ENCODE data around the gene NR4A3. TPM values are rescaled to one million over a fixed set of nuclear protein-coding genes. Genes with fewer than 3 reads are reported as not detected.
"Not testable (repeated sequence)": the region's sequence is repeated elsewhere in the genome, so short reads cannot be mapped to it uniquely, and the experiment has no call there.

NR4A3 gene
- total RNA-seq = 1 to 10 TPM in 2 of 4 donors, under 1 TPM in 1, not detected in 1; 0.54 to 2.5 (median 1.0) TPM

- H3K27ac ChIP-seq = peak within 1 kb of the TSS; percentile 96 to 98 (median 98)
- H3K27me3 ChIP-seq = peaks cover 0 to 5% of the 10 kb centered on the region in 2 donors
- DNase-seq = peak; percentile 91 to 97 (median 95)
- peak; percentile 50 to 84 for TF ChIP-seq POLR2A (IDR thresholded peaks at IDR 0.05)
- TF ChIP-seq, protein P1, sequence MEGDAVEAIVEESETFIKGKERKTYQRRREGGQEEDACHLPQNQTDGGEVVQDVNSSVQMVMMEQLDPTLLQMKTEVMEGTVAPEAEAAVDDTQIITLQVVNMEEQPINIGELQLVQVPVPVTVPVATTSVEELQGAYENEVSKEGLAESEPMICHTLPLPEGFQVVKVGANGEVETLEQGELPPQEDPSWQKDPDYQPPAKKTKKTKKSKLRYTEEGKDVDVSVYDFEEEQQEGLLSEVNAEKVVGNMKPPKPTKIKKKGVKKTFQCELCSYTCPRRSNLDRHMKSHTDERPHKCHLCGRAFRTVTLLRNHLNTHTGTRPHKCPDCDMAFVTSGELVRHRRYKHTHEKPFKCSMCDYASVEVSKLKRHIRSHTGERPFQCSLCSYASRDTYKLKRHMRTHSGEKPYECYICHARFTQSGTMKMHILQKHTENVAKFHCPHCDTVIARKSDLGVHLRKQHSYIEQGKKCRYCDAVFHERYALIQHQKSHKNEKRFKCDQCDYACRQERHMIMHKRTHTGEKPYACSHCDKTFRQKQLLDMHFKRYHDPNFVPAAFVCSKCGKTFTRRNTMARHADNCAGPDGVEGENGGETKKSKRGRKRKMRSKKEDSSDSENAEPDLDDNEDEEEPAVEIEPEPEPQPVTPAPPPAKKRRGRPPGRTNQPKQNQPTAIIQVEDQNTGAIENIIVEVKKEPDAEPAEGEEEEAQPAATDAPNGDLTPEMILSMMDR (IDR thresholded peaks at IDR 0.05) = peak in 5 of 6 experiments; percentile 13 to 65 (median 51)
- H3K4me1 ChIP-seq = peaks cover 0 to 40% (median 23%) of the 10 kb centered on the region in 4 donors
- no peaks in the 10 kb centered on the region for H3K36me3 ChIP-seq
- H3K4me3 ChIP-seq = peak within 1 kb of the TSS; percentile 74 to 88 (median 82)
- no peaks in the 10 kb centered on the region for H3K9me3 ChIP-seq
These were observed at the start of gene NR4A3 for GRCh38 chr9:99821396-99822108. TSS of gene NR4A3 (plus strand) at chr9:99821885. CDS start at chr9:99828043, 6,158 bp downstream.

DNA sequence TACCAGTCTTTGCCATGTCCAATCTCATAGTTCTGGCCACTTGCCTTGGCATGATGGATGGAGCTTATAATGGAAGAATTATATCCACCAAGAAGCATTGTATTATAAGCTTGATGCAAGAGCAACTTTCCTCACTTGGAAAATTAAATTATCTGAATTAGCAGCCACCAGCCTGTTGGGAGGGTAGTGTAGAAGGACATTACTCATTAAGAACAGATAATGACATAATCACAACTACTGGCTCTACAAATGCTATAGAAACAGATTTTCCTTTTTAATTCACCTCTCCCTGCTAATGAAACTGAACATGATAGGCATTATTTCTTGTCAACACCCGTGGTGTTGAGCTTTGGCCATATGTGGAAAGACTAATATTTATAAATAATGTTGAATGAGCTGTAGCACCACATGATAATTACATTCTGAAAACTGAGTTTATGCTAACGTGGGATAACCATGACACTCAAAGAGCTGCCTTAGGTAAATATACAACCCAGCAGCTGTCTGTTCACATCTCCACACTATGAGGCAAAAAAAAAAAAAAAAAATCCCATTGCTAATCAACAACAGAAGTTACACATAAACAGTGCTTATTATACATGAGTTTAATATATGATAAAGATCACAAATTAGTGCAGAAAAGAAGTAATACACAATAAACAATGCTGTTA lies 48.1 kb upstream of the NR4A3 start:
- H3K27me3 ChIP-seq = no peaks in the 10 kb centered on the region
- H3K9me3 ChIP-seq = no peaks in the 10 kb centered on the region
- no peak overlapping the region for H3K27ac ChIP-seq
- H3K4me3 ChIP-seq = no peak overlapping the region
- H3K36me3 ChIP-seq = no peaks in the 10 kb centered on the region
- no peak for DNase-seq
- H3K4me1 ChIP-seq = no peaks in the 10 kb centered on the region
- no peak for TF ChIP-seq POLR2A (IDR thresholded peaks at IDR 0.05)
- TF ChIP-seq, protein P1 (IDR thresholded peaks at IDR 0.05) = no peak

- no peak for DNase-seq
- H3K4me1 ChIP-seq = no peaks in the 10 kb centered on the region
- no peaks in the 10 kb centered on the region for H3K27me3 ChIP-seq
- no peak overlapping the region for H3K4me3 ChIP-seq
- no peaks in the 10 kb centered on the region for H3K9me3 ChIP-seq
- no peaks in the 10 kb centered on the region for H3K36me3 ChIP-seq
- TF ChIP-seq, protein P1 (IDR thresholded peaks at IDR 0.05) = no peak
- no peak for TF ChIP-seq POLR2A (IDR thresholded peaks at IDR 0.05)
- H3K27ac ChIP-seq = no peak overlapping the region
These were observed 43.4 kb upstream of the NR4A3 start for GRCh38 chr9:99778308-99778707.

DNA sequence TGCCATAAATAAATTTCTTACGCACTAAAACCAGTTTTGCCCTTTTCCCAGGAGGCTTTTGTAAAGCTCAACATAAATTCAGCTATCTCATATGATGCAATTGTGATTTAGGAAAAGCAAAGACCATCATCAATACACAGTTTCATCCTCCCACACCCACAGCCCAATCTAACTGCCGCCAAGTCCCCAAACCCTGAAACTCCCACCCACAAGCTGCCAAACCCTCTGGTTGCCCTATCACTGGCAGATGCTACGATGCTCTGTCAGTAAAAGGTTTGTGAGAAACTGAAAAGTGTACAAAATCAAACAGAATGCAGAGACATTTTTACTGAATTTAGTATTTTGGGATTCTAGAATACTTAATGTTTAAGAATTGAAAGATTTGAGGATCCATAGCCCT lies 42.8 kb upstream of the NR4A3 start:
- Histone ChIP-seq H3K4me1 (no peaks in the 10 kb centered on the region), H3K27me3 (no peaks in the 10 kb centered on the region), H3K36me3 (no peaks in the 10 kb centered on the region), H3K9me3 (no peaks in the 10 kb centered on the region), H3K4me3 (no peak overlapping the region), H3K27ac (no peak overlapping the region)
- no peak for TF ChIP-seq POLR2A (IDR thresholded peaks at IDR 0.05)
- TF ChIP-seq, protein P1 (IDR thresholded peaks at IDR 0.05) = no peak
- DNase-seq = no peak

DNA sequence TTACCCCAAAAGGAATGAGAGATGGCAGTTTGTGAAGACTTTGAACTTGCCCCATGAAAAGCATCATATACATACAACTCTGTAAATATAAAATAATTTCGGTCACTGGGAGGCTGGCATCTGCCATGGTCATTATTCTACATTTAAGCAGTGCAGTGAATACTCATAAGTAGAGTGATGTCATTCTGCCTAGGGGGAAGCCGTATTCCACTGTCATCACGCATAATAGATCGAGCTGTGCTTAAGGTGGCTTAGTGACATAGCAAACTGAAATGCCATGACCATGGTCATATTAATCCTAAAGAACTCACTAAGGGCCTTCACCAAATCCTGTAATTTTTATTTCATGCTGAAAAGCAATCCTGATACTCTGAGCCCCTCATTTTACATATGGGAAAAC lies 42.4 kb upstream of the NR4A3 start:
- H3K4me3 ChIP-seq = no peak overlapping the region
- H3K4me1 ChIP-seq = no peaks in the 10 kb centered on the region
- H3K27me3 ChIP-seq = no peaks in the 10 kb centered on the region
- no peak for DNase-seq
- H3K9me3 ChIP-seq = no peaks in the 10 kb centered on the region
- no peaks in the 10 kb centered on the region for H3K36me3 ChIP-seq
- no peak overlapping the region for H3K27ac ChIP-seq
- TF ChIP-seq, protein P1 (IDR thresholded peaks at IDR 0.05) = no peak
- TF ChIP-seq POLR2A (IDR thresholded peaks at IDR 0.05) = no peak

DNA sequence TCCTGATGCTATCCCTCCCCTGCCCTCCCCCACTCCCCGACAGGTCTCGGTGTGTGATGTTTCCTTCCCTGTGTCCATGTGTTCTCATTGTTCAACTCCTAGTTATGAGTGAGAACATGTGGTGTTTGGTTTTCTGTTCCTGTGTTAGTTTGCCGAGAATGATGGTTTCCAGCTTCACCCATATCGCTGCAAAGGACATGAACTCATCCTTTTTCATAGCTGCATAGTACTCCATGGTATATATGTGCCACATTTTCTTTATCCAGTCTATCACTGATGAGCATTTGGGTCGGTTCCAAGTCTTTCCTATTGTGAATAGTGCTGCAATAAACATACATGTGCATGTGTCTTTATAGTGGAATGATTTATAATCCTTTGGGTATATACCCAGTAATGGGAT lies 39.3 kb upstream of the NR4A3 start:
- not testable (repeated sequence) for H3K27me3 ChIP-seq, H3K36me3 ChIP-seq, DNase-seq, H3K4me1 ChIP-seq, H3K4me3 ChIP-seq, H3K27ac ChIP-seq, H3K9me3 ChIP-seq

All from Peyer's patch (tissue), 4 donors.